GM18909 (cell line): ENCODE measurements around the gene DDX28.

Source experiments
- ATAC-seq: cut with Tn5 transposase; IDR thresholded peaks from one replicate; pipeline ENCODE4 v1.9.1; 2021; ENCODE audit warnings: mild to moderate bottlenecking; ENCODE audit not compliant: unreplicated experiment, poor library complexity

The DDX28 gene

DNA sequence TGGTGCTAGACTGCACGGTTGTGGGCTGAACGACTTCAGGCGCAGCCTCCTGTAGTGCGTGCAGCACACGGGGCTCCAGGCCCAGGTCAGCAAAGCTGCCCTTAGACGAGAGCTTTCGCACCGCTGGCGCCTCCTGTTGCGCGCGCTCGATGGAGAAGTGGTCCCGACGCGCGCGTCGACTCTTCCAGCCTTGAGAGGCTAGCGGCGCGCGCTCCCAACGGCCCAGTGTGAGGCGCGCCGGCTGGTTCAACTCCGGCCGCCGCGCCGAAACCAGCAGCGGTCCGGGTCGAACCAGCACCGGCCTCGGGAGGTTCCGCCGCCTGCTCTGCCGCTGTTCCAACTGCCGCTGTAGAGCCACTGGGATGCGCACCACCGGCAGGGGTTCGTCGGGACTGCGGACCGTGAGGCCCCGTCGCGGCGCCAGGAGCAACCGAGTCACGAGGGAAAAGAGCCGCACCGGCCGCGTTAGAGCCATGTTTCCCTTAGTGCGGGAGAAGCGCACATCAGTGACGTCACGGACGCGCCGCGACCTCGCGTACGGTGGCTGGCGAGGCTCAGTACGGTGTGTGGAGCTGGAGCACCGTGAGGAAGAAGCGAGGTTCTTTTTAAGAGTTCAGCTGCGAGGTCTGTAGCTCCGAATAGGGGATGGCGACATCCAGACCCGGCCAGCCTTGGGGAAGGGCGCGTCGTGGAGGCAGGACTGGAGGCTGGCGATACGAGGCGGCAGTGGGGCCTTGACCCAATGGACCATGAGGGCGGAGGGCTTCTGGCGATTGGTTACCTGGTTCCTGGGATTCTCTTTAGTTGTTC is at the start of gene DDX28, which contains the start of gene DUS2:
Gene DDX28, minus strand, starts transcription at position 505 of the 810 bp plus-strand sequence. Its CDS starts 30 bp downstream, at position 475.
Gene DUS2, plus strand, starts transcription at position 557 of the 810 bp plus-strand sequence. CDS start 14,740 bp downstream, outside the sequence.
- ATAC-seq = peak; percentile 76

GRCh38 chr16:68072038-68072695 is 49.1 kb upstream of the DDX28 start:
- no peak for ATAC-seq

GRCh38 chr16:68071518-68071901 is 48.5 kb upstream of the DDX28 start:
- ATAC-seq = no peak

GRCh38 chr16:68070806-68071517 is 47.9 kb upstream of the DDX28 start:
- ATAC-seq = no peak

DNA sequence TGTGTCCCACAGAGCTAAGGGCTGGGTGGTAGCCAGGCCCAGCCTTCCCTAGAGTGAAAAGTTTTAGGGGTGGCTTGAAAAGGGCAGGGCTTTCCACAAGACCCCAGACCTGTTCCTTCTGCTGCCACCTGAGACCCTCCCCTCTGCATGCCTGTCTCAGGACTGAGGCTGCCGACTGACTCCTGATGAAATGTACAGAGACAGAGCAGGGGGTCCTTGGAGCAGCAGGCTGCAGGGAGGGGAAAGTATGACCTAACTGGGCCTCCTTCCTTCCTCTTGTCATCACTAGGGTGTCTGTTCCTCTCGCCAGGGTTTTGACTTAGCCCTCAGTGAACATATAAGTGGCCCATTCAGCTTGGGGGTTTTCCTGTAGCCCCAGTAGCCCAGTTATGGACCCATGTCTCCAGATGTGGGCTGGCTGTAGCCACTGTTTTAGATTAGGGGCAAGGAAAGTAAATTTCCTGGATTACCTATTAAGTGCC is 47.3 kb upstream of the DDX28 start:
- no peak for ATAC-seq

DNA sequence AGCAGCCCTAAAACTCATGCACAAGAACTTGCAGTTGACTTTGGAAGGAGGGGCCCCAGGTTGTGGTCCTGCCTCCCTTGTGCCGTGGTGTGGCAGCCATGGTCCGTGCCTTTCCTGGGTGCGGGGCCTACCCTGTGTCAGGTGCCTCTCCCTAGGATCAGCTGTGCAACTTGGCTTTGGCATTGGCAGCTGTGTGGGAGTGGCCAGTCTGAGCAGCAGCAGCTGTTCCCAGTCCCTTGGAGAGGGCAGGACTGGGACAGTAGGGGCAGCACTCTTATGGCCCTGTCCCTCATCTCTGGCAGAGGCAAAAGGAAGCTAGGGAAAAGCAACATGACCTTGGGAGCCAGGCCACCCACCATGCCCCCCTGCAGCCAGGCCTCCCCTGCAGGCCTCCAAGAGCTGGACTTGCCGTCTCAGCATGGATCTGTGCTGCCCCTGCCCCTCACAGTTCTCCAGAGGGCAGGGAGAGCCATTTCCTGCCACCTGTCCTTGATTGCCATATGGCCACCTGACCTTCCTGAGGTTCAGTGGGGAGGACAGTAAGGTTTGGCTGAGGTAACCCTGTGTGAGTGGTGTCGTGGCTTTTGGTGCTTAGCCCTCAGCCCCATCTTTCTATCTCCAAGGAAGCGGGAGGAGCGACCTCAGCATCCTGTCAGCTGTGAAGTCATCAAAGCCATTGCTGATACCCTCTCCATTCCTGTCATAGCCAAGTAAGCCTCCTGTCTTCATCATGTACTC is 46.6 kb upstream of the DDX28 start:
- ATAC-seq = no peak

DNA sequence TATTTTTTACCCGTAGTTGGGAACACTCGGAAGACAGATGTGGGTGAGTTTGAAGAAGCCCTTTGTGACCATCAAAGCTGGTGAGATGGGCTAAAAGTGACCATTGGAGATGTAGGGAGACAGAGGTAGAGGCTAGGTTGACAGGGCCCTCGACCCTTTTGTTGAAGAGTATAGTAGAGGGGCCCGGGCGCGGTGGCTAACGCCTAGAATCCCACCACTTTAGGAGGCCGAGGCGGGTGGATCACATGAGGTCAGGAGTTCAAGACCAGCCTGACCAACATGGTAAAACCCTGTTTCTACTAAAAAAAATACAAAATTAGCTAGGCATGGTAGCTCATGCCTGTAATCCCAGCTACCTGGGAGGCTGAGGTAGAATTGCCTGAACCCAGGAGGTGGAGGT is 45.9 kb upstream of the DDX28 start:
- ATAC-seq = no peak

DNA sequence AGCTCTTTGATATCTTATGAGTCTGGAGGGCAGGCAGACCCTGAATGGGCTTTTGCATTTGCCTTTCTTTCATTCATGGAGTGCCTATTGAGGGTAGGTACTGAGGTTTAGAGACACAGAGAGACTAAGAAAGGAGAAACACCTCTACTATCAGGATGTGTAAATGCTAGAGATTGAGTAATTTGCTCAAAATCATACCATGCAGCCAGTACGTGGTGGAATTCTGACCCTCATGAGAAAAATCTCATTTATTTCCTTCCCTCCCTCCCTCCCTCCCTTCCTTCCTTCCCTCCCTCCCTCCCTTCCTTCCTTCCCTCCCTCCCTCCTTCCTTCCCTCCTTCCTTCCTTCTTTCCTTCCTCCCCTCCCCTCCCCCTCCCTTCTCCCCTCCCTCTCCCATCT is 43.7 kb upstream of the DDX28 start:
- ATAC-seq = no peak

DNA sequence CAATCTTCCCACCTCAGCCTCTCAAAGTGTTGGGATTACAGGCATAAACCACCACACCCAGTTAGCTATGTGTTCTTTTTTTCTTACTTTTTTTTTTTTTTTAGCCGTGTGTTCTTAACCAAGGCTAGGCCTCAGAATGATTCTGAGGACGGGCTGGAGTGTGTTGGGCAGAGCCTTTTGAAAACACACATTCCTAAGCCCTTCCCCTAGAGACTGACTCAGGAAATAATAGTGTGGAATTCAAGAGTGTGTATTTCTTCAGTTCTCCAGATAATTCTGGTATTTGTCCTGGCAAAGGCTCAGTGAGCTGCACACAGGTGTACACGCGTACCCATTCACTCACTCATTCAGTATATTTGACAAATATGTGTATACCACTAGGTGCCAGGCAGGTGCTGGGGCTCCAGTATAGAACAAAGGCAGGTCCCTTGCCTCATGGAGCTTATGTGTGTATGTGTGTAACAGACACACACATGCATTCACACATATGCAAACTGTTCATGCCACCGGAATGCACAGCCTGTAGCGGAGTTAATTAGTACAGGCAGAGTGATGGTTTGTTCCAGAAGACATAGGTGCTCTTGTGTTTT is 42.8 kb upstream of the DDX28 start:
- ATAC-seq = no peak

DNA sequence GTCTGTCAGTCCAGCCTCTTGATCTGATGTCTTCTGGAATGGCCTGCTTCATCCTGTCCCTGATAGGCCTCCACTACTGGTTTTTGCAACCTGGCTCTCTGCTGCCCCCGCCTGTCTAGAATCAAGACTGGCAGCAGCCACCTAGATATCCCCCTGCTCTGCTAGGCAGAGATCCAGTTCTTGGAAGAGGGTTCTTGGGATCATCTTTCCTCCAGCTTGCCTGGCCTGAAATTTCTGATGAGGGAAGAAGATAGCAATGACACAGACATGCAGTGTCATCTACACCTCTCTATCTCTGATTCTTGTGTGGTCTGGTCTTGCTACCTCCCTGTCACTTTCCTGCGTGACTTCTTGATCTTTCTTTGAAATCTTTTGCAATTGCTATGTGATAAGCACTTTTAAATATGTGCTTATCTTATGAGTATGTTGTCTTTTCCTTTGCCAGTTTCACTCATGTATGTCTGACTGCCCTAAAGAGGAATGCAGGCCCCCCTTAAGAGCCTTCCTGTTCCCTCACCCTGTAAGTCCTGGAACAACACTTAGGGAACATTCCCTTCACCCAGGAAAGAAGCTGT is 41.8 kb upstream of the DDX28 start:
- peak; percentile 51 for ATAC-seq

GRCh38 chr16:68062910-68063393 is 39.9 kb upstream of the DDX28 start:
- ATAC-seq = no peak

DNA sequence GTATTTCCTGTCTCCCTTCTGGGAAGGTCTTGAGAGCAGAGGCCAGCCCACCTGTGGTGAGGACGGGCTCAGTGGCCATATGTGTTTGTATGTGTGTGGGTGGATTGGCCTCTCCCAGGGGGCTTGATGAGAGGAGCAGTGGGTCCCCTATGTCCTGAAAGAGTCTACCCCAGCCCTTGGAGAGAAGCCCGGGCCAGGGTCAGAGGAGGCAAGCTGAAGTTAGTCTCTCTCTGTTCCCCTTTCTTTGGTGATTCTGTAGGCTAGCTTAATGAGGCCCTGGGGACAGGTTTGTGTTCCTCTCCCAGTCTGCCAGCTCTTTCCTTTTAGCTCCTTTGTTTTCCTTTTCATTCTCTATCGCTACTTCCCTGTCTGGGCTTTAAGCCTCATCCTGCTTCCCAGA is 38.4 kb upstream of the DDX28 start:
- ATAC-seq = no peak

DNA sequence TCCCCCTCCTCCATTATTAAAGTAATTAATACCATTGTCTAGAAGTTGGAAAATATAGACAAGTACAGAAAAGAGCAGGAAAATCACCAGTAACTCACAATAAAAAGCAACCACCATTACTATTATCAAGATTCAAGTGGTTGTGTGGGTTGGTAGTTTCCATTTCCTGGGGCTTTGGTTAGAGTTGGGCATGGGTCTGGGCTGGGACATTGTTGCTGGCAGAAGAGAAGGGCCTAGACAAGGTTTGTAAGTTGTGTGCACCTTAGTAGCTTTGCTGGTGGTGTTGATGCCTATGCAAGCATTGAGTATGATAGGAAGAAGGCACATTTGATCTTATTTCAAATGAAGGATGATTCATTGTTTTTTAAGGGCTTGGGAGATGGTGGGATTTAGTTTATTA is 36.8 kb upstream of the DDX28 start:
- ATAC-seq = no peak

GRCh38 chr16:68055395-68055794 is 32.4 kb upstream of the DDX28 start:
- ATAC-seq = no peak

- ATAC-seq = no peak
Measured at GRCh38 chr16:68049449-68049848, 26.4 kb upstream of the DDX28 start.

DNA sequence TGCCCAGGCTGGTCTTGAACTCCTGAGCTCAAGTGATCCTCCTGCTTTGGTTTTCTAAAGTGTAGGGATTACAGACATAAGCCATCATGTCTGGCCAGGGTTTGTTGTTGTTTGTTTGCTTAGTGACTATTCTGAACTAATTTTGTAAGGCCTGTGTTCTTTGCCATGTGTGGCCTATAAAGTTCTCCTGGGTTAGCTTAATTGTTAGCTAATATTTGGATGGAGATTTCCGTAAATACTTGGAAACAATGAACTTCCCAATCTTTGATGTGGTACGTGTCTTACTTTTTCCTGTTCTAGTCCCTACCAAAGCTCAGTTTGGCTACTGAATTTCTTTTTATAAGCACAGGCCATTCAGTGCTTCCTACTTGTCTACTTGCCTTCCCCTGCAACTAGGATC is 25.0 kb upstream of the DDX28 start:
- no peak for ATAC-seq

- no peak for ATAC-seq
Measured at GRCh38 chr16:68046106-68046505, 23.1 kb upstream of the DDX28 start.

GRCh38 chr16:68041783-68042182 is 18.8 kb upstream of the DDX28 start:
- ATAC-seq = no peak

DNA sequence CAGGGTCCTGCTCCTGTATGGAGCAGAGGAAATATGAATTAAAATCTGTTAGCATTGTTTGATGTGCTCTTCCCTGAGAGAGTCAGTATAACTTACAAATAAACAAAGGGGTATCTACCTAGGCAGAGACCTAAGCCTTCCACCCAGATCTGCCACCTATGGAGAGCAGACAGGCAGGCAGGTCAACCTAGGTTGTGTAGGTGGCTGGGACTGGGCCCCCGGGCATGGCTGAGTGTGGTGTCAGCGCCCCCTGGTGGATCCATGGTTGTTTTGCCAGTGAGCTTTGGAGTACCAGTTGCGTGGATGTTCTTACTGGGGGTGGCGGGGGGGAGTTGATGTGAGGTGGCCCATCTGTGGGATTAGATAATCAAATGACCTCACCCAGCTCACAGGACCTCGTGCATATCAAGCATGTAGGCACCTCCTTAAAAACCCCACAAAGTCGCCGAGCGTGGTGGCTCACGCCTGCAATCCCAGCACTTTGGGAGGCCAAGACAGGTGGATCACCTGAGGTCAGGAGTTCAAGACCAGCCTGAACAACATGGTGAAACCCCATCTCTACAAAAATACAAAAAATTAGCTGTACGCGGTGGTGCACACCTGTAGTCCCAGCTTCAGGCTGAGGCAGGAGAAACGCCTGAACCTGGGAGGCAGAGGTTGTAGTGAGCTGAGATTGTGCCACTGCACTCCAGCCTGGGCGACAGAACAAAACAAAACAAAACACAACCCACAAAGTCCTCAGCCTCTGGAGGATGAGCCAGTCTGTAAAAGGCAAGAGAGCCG is 17.7 kb upstream of the DDX28 start:
- ATAC-seq = peak; percentile 79
